PC-3 (cell line): ENCODE measurements around the gene PRKN. TPM values are rescaled to one million over a fixed set of nuclear protein-coding genes. Genes with fewer than 3 reads are reported as not detected.

Experiments used
- ATAC-seq: fragments of 200-7000 bp; cut with Tn5 transposase; 2 replicates; pipeline ENCODE4 v1.9.1; 2020; ENCODE audit warnings: mild to moderate bottlenecking, moderate library complexity
- BruUV-seq: library from RNA; stranded (reverse); fragments of 400-500 nt; replicated peaks from 2 replicates; lab custom pipeline; 2021; lab: Mats Ljungman, UMichigan
- CTCF ChIA-PET: fragments of 300-600 bp; sonication (Branson Sonifier 250); formaldehyde crosslinking; loops from one replicate; lab custom pipeline; 2022; ENCODE audit warnings: antibody characterized with exemption; lab: Charles Lee
- POLR2A ChIA-PET: fragments of 300-600 bp; sonication (Branson Sonifier 250); formaldehyde crosslinking; loops from one replicate; lab custom pipeline; 2022; ENCODE audit warnings: antibody characterized with exemption; ENCODE audit not compliant: unreplicated experiment; lab: Charles Lee
- DNase-seq: peaks from one replicate; pipeline ENCODE4 v3.0.0-alpha.2; 2015
- H2AFZ ChIP-seq: fragments of 300-600 bp; sonication (generic); 2 replicates; pipeline ENCODE4 v1.6.0; 2016; ENCODE audit warnings: antibody characterized with exemption, low read length
- H3F3A ChIP-seq: fragments of 300-600 bp; sonication (generic); one replicate; pipeline ENCODE4 v1.6.0; 2017; ENCODE audit warnings: antibody characterized with exemption, low read length, control low read depth, mild to moderate bottlenecking; ENCODE audit not compliant: unreplicated experiment
- H3K27ac ChIP-seq: fragments of 300-600 bp; sonication (generic); 2 replicates; pipeline ENCODE4 v1.5.1; 2016; ENCODE audit warnings: mild to moderate bottlenecking, low read length
- H3K27me3 ChIP-seq: fragments of 300-600 bp; sonication (generic); 2 replicates; pipeline ENCODE4 v1.6.1; 2016; ENCODE audit warnings: low read length, mixed read lengths
- H3K36me3 ChIP-seq: fragments of 300-600 bp; sonication (generic); 2 replicates; pipeline ENCODE4 v1.6.1; 2016; ENCODE audit warnings: low read depth, mixed run types, low read length, mixed read lengths
- H3K4me1 ChIP-seq: fragments of 300-600 bp; sonication (generic); 2 replicates; pipeline ENCODE4 v1.5.1; 2016; ENCODE audit warnings: low read length; ENCODE audit not compliant: insufficient read depth
- H3K4me2 ChIP-seq: fragments of 300-600 bp; sonication (generic); 2 replicates; pipeline ENCODE4 v1.6.0; 2016; ENCODE audit warnings: low read length
- H3K4me3 ChIP-seq: fragments of 300-600 bp; sonication (generic); 2 replicates; pipeline ENCODE4 v1.5.1; 2016; ENCODE audit warnings: mild to moderate bottlenecking, low read length, mixed read lengths
- H3K79me2 ChIP-seq: fragments of 300-600 bp; sonication (generic); 2 replicates; pipeline ENCODE4 v1.6.1; 2017; ENCODE audit warnings: low read length, mixed read lengths
- H3K9ac ChIP-seq: fragments of 300-600 bp; sonication (generic); 2 replicates; pipeline ENCODE4 v1.6.0; 2016; ENCODE audit warnings: mild to moderate bottlenecking, low read length
- H3K9me2 ChIP-seq: fragments of 300-600 bp; sonication (generic); replicated peaks from 2 replicates; pipeline ENCODE4 v1.6.1; 2016; ENCODE audit warnings: mixed run types, low read length, mixed read lengths
- H3K9me3 ChIP-seq: fragments of 300-600 bp; sonication (generic); 2 replicates; pipeline ENCODE4 v1.6.1; 2016; ENCODE audit warnings: low read length, mixed read lengths
- H4K20me1 ChIP-seq: fragments of 300-600 bp; sonication (generic); 2 replicates; pipeline ENCODE4 v1.6.1; 2016; ENCODE audit warnings: low read length, mixed read lengths
- CTCF ChIP-seq: fragments of 300-600 bp; sonication (generic); conservative IDR thresholded peaks from 2 replicates; pipeline ENCODE4 v1.5.1; 2017; ENCODE audit warnings: antibody characterized with exemption, low read depth, mild to moderate bottlenecking, low read length
- EZH2 ChIP-seq: fragments of 300-600 bp; sonication (generic); IDR thresholded peaks from one replicate; pipeline ENCODE4 v1.6.1; 2017; ENCODE audit warnings: antibody characterized with exemption, mild to moderate bottlenecking, low read length; ENCODE audit not compliant: unreplicated experiment
- EZH2phosphoT487 ChIP-seq: fragments of 300-600 bp; sonication (generic); IDR thresholded peaks from 2 replicates; pipeline ENCODE4 v1.6.1; 2018; ENCODE audit warnings: mild to moderate bottlenecking, antibody characterized with exemption, low read length, borderline replicate concordance
- intact Hi-C: fragments of 100-400 bp; cut with micrococcal nuclease; formaldehyde crosslinking; loops from 2 replicates; pipeline ENCODE4 v1.9.0; 2023
- total RNA-seq: library from RNA; depleted of rRNA; stranded (reverse); fragments of >200 nt; gene quantifications from 2 replicates; pipeline ENCODE4 v1.2.3, GENCODE V29; 2014

Gene PRKN
- total RNA-seq, 1 experiment from 2014 or later, result not detected

GRCh38 chr6:161772176-161772575 lies 955.4 kb downstream of the PRKN start:
- Histone ChIP-seq H3K4me3 (no peak overlapping the region), H3K9me2 (no peaks in the 10 kb centered on the region), H4K20me1 (no peaks in the 10 kb centered on the region), H2AFZ (no peak overlapping the region), H3F3A (no peaks in the 10 kb centered on the region), H3K9ac (no peak overlapping the region), H3K4me1 (no peaks in the 10 kb centered on the region), H3K27me3 (peaks cover 47% of the 10 kb centered on the region), H3K9me3 (no peaks in the 10 kb centered on the region), H3K27ac (no peak overlapping the region), H3K36me3 (no peaks in the 10 kb centered on the region), H3K79me2 (no peaks in the 10 kb centered on the region), H3K4me2 (no peak overlapping the region)
- ChIA-PET POLR2A (no interaction called here), CTCF (no interaction called here)
- no TSS peak for BruUV-seq
- no peak for TF ChIP-seq EZH2phosphoT487
- TF ChIP-seq CTCF, result no peak
- TF ChIP-seq EZH2, result no peak
- intact Hi-C loops, result no loop called here
- DNase-seq (no peak), ATAC-seq (no peak)

GRCh38 chr6:161761966-161762365 lies 965.6 kb downstream of the PRKN start:
- CTCF ChIA-PET, result no interaction called here

More at GRCh38 chr6:161761966-161762365, 965.6 kb downstream of the PRKN start:
- BruUV-seq, result no TSS peak
- TF ChIP-seq EZH2, result no peak
- no peak for TF ChIP-seq EZH2phosphoT487
- no peak for TF ChIP-seq CTCF
- no peak overlapping the region for H3K9ac ChIP-seq
- no peaks in the 10 kb centered on the region for H3K9me2 ChIP-seq
- ATAC-seq (no peak), DNase-seq (no peak)
- no peaks in the 10 kb centered on the region for H3K9me3 ChIP-seq
- H3K27ac ChIP-seq, result no peak overlapping the region
- H3K27me3 ChIP-seq, result peaks cover 56% of the 10 kb centered on the region
- no peaks in the 10 kb centered on the region for H4K20me1 ChIP-seq
- H2AFZ ChIP-seq, result no peak overlapping the region
- H3F3A ChIP-seq, result no peaks in the 10 kb centered on the region
- no peak overlapping the region for H3K4me3 ChIP-seq
- H3K36me3 ChIP-seq, result no peaks in the 10 kb centered on the region
- no peaks in the 10 kb centered on the region for H3K4me1 ChIP-seq
- intact Hi-C loops, result no loop called here
- no peak overlapping the region for H3K4me2 ChIP-seq
- no peaks in the 10 kb centered on the region for H3K79me2 ChIP-seq
- POLR2A ChIA-PET, result no interaction called here
